GM12878 (cell line): ENCODE measurements around the gene WDFY4. TPM values are rescaled to one million over a fixed set of nuclear protein-coding genes. Genes with fewer than 3 reads are reported as not detected.
A peak's percentile ranks its signal among the peaks of the same experiment; 100 is the strongest.

ENCODE experiments used
- ATAC-seq: fragments of 200-7000 bp; cut with Tn5 transposase; 3 replicates; pipeline ENCODE4 v1.9.1; 2020; ENCODE audit warnings: mild to moderate bottlenecking, moderate library complexity
- BruUV-seq: library from RNA; stranded (reverse); fragments of 400-500 nt; replicated peaks from 2 replicates; lab custom pipeline; 2021; lab: Mats Ljungman, UMichigan
- CTCF ChIA-PET: fragments of 300-600 bp; sonication (Branson Sonifier 250); formaldehyde crosslinking; extraction: SDS; loops from one replicate; lab custom pipeline; 2021; ENCODE audit warnings: inconsistent platforms; lab: Yijun Ruan, JAX
- POLR2A ChIA-PET: fragments of 350-600 bp; formaldehyde crosslinking; extraction: SDS; loops from one replicate; lab custom pipeline; 2021; ENCODE audit warnings: inconsistent platforms; lab: Charles Lee
- RAD21 ChIA-PET: fragments of 300-600 bp; sonication (Branson Sonifier 250); formaldehyde crosslinking; loops from one replicate; lab custom pipeline; 2023; ENCODE audit warnings: antibody characterized with exemption; ENCODE audit not compliant: unreplicated experiment; lab: Charles Lee
- SMC1A ChIA-PET: fragments of 300-600 bp; sonication (Branson Sonifier 250); formaldehyde crosslinking; loops from one replicate; lab custom pipeline; 2023; ENCODE audit not compliant: unreplicated experiment, uncharacterized antibody; lab: Charles Lee
- DNase-seq: peaks from one replicate; pipeline ENCODE4 v3.0.0-alpha.2; 2011; ENCODE audit warnings: low read depth, low spot score
- FAIRE-seq: peaks from 3 replicates; lab custom pipeline; 2011; peaks lifted over from hg19 to GRCh38; lab: Jason Lieb, UNC
- H2AFZ ChIP-seq: 2 replicates; pipeline ENCODE4 v1.6.0; 2011; ENCODE audit warnings: low read depth, low read length, control low read depth; ENCODE audit not compliant: control insufficient read depth
- H3K27ac ChIP-seq: 2 replicates; pipeline ENCODE4 v1.5.1; 2011; ENCODE audit warnings: control low read depth; ENCODE audit not compliant: control insufficient read depth, insufficient read depth
- H3K27me3 ChIP-seq, 2 experiments: replicated peaks in 1 of 2; 2 replicates each; pipeline versions ENCODE4 v1.6.0 to v1.6.1; 2011; ENCODE audit warnings: low read length in 1 of 2; ENCODE audit not compliant: control insufficient read depth in 2 of 2, insufficient read depth in 2 of 2
- H3K36me3 ChIP-seq, 2 experiments: 2 replicates each; pipeline ENCODE4 v1.5.1; 2011; ENCODE audit warnings: low read length in 1 of 2; ENCODE audit not compliant: control insufficient read depth in 2 of 2, insufficient read depth in 2 of 2
- H3K4me1 ChIP-seq: 2 replicates; pipeline ENCODE4 v1.6.1; 2011; ENCODE audit warnings: mild to moderate bottlenecking, low read length, moderate library complexity, mixed read lengths; ENCODE audit not compliant: control insufficient read depth, insufficient read depth
- H3K4me2 ChIP-seq: 2 replicates; pipeline ENCODE4 v1.6.0; 2011; ENCODE audit warnings: control low read depth; ENCODE audit not compliant: control insufficient read depth, insufficient read depth
- H3K4me3 ChIP-seq: fragments of 200-600 bp; sonication (generic); 2 replicates; pipeline ENCODE4 v1.5.1; 2016
- H3K79me2 ChIP-seq: 2 replicates; pipeline ENCODE4 v1.6.0; 2011; ENCODE audit warnings: low read length; ENCODE audit not compliant: control insufficient read depth, insufficient read depth
- H3K9ac ChIP-seq: 2 replicates; pipeline ENCODE4 v1.8.0; 2011; ENCODE audit warnings: low read length, control low read depth, mixed read lengths; ENCODE audit not compliant: control insufficient read depth, insufficient read depth
- H3K9me3 ChIP-seq: replicated peaks from 3 replicates; pipeline ENCODE4 v1.5.1; 2011; ENCODE audit warnings: mild to moderate bottlenecking, low read length; ENCODE audit not compliant: control insufficient read depth, insufficient read depth
- H4K20me1 ChIP-seq: 2 replicates; pipeline ENCODE4 v1.6.0; 2011; ENCODE audit not compliant: control insufficient read depth, insufficient read depth
- ATF3 ChIP-seq: IDR thresholded peaks from 2 replicates; pipeline ENCODE4 v1.6.1; 2011; ENCODE audit warnings: low read depth, mild to moderate bottlenecking, low read length, moderate library complexity, borderline replicate concordance; ENCODE audit errors: extremely low read depth
- CHD4 ChIP-seq: fragments of 200-600 bp; sonication (generic); IDR thresholded peaks from 2 replicates; pipeline ENCODE4 v1.6.1; 2016; ENCODE audit warnings: mild to moderate bottlenecking
- E2F8 ChIP-seq: fragments of 450-650 bp; IDR thresholded peaks from 2 replicates; pipeline ENCODE4 v1.6.1; 2018; ENCODE audit warnings: mild to moderate bottlenecking, low read depth, moderate library complexity; ENCODE audit not compliant: partially characterized antibody
- MLLT1 ChIP-seq: fragments of 450-650 bp; IDR thresholded peaks from 2 replicates; pipeline ENCODE4 v1.6.1; 2016; ENCODE audit warnings: mild to moderate bottlenecking
- SKIL ChIP-seq: fragments of 450-650 bp; IDR thresholded peaks from 2 replicates; pipeline ENCODE4 v1.6.1; 2017; ENCODE audit warnings: mild to moderate bottlenecking, low read depth, inconsistent platforms; ENCODE audit not compliant: poor library complexity, severe bottlenecking
- STAT3 ChIP-seq: IDR thresholded peaks from 2 replicates; pipeline ENCODE4 v1.6.1; 2011; ENCODE audit warnings: low read depth, low read length, improper control_type of control experiment
- YBX1 ChIP-seq: fragments of 450-650 bp; IDR thresholded peaks from 2 replicates; pipeline ENCODE4 v1.6.1; 2016; ENCODE audit warnings: antibody characterized with exemption
- WGBS: methylation state at CpG from one replicate; pipeline ENCODE4 v1.1.6; 2016; ENCODE audit warnings: low lambda C conversion rate; ENCODE audit not compliant: insufficient replicate concordance, insufficient coverage; ENCODE audit errors: missing lambda C conversion rate; 5-methylcytosine and 5-hydroxymethylcytosine counted together
- in situ Hi-C: fragments of 300-500 bp; cut with MboI; formaldehyde crosslinking; loops from 9 replicates; pipeline ENCODE4 v1.14.3; 2018; ENCODE audit warnings: mixed read lengths
- intact Hi-C: fragments of 100-400 bp; cut with micrococcal nuclease; formaldehyde crosslinking; loops from one replicate; pipeline ENCODE4 v1.14.2; 2022; ENCODE audit not compliant: unreplicated experiment
- polyA plus RNA-seq, 11 experiments: library from polyadenylated mRNA; depleted of rRNA in 4 of 11; unstranded in 6 of 11; stranded (reverse) in 5 of 11; fragments of >200 nt; fragmentation: Nextera tagmentation in 4 of 11; fragmentation: Illumina TruSeq in 1 of 11; extraction: Ambion mirVana in 4 of 11; extraction: Trizol in 1 of 11; gene quantifications; 1 replicate in 1 of 11; 2 replicates in 10 of 11; pipeline versions ENCODE4 v1.2.1 to v1.2.3, GENCODE V29; 2011 to 2016; ENCODE audit warnings: inconsistent platforms in 2 of 11, missing spikeins in 2 of 11, low read depth in 1 of 11
- total RNA-seq, 4 experiments: library from RNA; depleted of rRNA in 3 of 4; stranded (reverse); fragments of >200 nt in 3 of 4; fragmentation: Illumina TruSeq in 1 of 4; extraction: Trizol in 1 of 4; gene quantifications; 2 replicates each; pipeline versions ENCODE4 v1.2.1 to v1.2.3, GENCODE V29; 2013 to 2021
- TF ChIP-seq, protein P1 (sequence below): fragments of 450-650 bp; IDR thresholded peaks from 2 replicates; pipeline ENCODE4 v1.6.1; 2017; ENCODE audit warnings: borderline replicate concordance

WDFY4 gene
- total and polyA plus RNA-seq, 10 of the 15 experiments (the other 5 are each of a cell fraction or from before 2014, with no cell fraction given): 13.5 to 132 (median 47.3) TPM

- ATAC-seq: no peak
- FAIRE-seq: no peak
- DNase-seq: no peak
- TSS peak; percentile 10 for BruUV-seq
- WGBS: 60% methylated on average over 5 of the region's 5 CpGs
- intact Hi-C loops: no loop called here
- Histone ChIP-seq H2AFZ (no peak overlapping the region), H3K36me3 (peaks cover 18 to 26% of the 10 kb centered on the region in 2 experiments), H3K4me2 (no peak overlapping the region), H3K27me3 (no peaks in the 10 kb centered on the region), H3K79me2 (peaks cover 5% of the 10 kb centered on the region; the same call in 1 of the 2 replicates), H4K20me1 (peaks cover 12% of the 10 kb centered on the region), H3K4me1 (peaks cover 45% of the 10 kb centered on the region), H3K9ac (no peak overlapping the region), H3K9me3 (no peaks in the 10 kb centered on the region; the same call in 2 of the 3 replicates), H3K27ac (no peak overlapping the region), H3K4me3 (no peak overlapping the region)
- ChIA-PET CTCF (no interaction called here), RAD21 (interaction anchor here (1.3 kb wide), 1 partner anchor 250 kb away, joined by 3 read pairs; no protein-coding TSS in a partner anchor), SMC1A (interaction anchor here (0.9 kb wide), 1 partner anchor 38 kb away, joined by 4 read pairs; no protein-coding TSS in a partner anchor), POLR2A (interaction anchor here (1.3 kb wide), 1 partner anchor 37 kb away, joined by 3 read pairs; no protein-coding TSS in a partner anchor)
- TF ChIP-seq CHD4: no peak
- TF ChIP-seq YBX1: no peak
- TF ChIP-seq, protein P1, sequence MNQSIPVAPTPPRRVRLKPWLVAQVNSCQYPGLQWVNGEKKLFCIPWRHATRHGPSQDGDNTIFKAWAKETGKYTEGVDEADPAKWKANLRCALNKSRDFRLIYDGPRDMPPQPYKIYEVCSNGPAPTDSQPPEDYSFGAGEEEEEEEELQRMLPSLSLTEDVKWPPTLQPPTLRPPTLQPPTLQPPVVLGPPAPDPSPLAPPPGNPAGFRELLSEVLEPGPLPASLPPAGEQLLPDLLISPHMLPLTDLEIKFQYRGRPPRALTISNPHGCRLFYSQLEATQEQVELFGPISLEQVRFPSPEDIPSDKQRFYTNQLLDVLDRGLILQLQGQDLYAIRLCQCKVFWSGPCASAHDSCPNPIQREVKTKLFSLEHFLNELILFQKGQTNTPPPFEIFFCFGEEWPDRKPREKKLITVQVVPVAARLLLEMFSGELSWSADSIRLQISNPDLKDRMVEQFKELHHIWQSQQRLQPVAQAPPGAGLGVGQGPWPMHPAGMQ: no peak
- no peak for TF ChIP-seq SKIL
- no peak for TF ChIP-seq ATF3
- TF ChIP-seq STAT3: no peak
- no peak for TF ChIP-seq E2F8
- TF ChIP-seq MLLT1: no peak
- in situ Hi-C loops: no loop called here
Observed at GRCh38 chr10:48798481-48799254, 114.0 kb downstream of the WDFY4 start.
